SK-N-SH treated with all-trans-retinoic acid at 6 μM for 48 hours (cell line): Measurements from ENCODE around the gene GPR62.

Experiments
- BACH2 ChIP-seq: fragments of 250-450 bp; sonication (Bioruptor Pico); IDR thresholded peaks from 2 replicates; pipeline ENCODE4 v1.9.0; 2021; ENCODE audit warnings: mild to moderate bottlenecking, borderline replicate concordance
- PATZ1 ChIP-seq: fragments of 250-450 bp; sonication (Bioruptor Pico); IDR thresholded peaks from 2 replicates; pipeline ENCODE4 v1.8.0; 2020; ENCODE audit warnings: mild to moderate bottlenecking, moderate library complexity, borderline replicate concordance
- POU6F1 ChIP-seq: fragments of 250-450 bp; sonication (Bioruptor Pico); IDR thresholded peaks from 2 replicates; pipeline ENCODE4 v1.8.0; 2021; ENCODE audit warnings: low read depth, mild to moderate bottlenecking, moderate library complexity, borderline replicate concordance
- PPARA ChIP-seq: fragments of 250-450 bp; sonication (Bioruptor Pico); IDR thresholded peaks from 2 replicates; pipeline ENCODE4 v1.5.0; 2020; ENCODE audit warnings: mild to moderate bottlenecking, borderline replicate concordance
- RARB ChIP-seq: fragments of 250-450 bp; sonication (Bioruptor Pico); IDR thresholded peaks from 2 replicates; pipeline ENCODE4 v1.8.0; 2021; ENCODE audit warnings: mild to moderate bottlenecking, moderate library complexity
- SNAI2 ChIP-seq: fragments of 250-450 bp; sonication (Bioruptor Pico); IDR thresholded peaks from 2 replicates; pipeline ENCODE4 v1.5.0; 2020; ENCODE audit warnings: mild to moderate bottlenecking, moderate library complexity
- ZC3H10 ChIP-seq: fragments of 250-450 bp; sonication (Bioruptor Pico); IDR thresholded peaks from 2 replicates; pipeline ENCODE4 v1.5.1; 2021; ENCODE audit warnings: mild to moderate bottlenecking, moderate library complexity
- ZFP3 ChIP-seq: fragments of 250-450 bp; sonication (Bioruptor Pico); IDR thresholded peaks from 2 replicates; pipeline ENCODE4 v1.5.0; 2020; ENCODE audit warnings: mild to moderate bottlenecking, moderate library complexity
- ZFP30 ChIP-seq: fragments of 450-650 bp; formaldehyde crosslinking; IDR thresholded peaks from 2 replicates; pipeline ENCODE4 v1.5.0; 2022; ENCODE audit warnings: mild to moderate bottlenecking, moderate library complexity
- TF ChIP-seq, protein P1 (sequence below): fragments of 250-450 bp; sonication (Bioruptor Pico); IDR thresholded peaks from 2 replicates; pipeline ENCODE4 v1.5.1; 2020; ENCODE audit warnings: low read depth, mild to moderate bottlenecking, moderate library complexity

GRCh38 chr3:51928438-51928837, 26.7 kb upstream of the GPR62 start:
- no peak for TF ChIP-seq PATZ1 (CRISPR knock-in tag)
- no peak for TF ChIP-seq SNAI2
- TF ChIP-seq POU6F1, result no peak
- TF ChIP-seq ZFP3, result no peak
- TF ChIP-seq RARB, result no peak
- no peak for TF ChIP-seq ZC3H10
- no peak for TF ChIP-seq BACH2 (CRISPR knock-in tag)
- TF ChIP-seq ZFP30 (CRISPR knock-in tag), result no peak
- no peak for TF ChIP-seq PPARA
- TF ChIP-seq, protein P1, sequence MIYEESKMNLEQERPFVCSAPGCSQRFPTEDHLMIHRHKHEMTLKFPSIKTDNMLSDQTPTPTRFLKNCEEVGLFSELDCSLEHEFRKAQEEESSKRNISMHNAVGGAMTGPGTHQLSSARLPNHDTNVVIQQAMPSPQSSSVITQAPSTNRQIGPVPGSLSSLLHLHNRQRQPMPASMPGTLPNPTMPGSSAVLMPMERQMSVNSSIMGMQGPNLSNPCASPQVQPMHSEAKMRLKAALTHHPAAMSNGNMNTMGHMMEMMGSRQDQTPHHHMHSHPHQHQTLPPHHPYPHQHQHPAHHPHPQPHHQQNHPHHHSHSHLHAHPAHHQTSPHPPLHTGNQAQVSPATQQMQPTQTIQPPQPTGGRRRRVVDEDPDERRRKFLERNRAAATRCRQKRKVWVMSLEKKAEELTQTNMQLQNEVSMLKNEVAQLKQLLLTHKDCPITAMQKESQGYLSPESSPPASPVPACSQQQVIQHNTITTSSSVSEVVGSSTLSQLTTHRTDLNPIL (CRISPR knock-in tag), result no peak
